Inflammatory macrophage treated with lipopolysaccharide for 4 hours (primary cell): ENCODE measurements around the gene NECAB2.

ENCODE experiments used
- DNase-seq: peaks from one replicate; pipeline ENCODE4 v3.0.0-alpha.2; 2020

NECAB2 gene

DNA sequence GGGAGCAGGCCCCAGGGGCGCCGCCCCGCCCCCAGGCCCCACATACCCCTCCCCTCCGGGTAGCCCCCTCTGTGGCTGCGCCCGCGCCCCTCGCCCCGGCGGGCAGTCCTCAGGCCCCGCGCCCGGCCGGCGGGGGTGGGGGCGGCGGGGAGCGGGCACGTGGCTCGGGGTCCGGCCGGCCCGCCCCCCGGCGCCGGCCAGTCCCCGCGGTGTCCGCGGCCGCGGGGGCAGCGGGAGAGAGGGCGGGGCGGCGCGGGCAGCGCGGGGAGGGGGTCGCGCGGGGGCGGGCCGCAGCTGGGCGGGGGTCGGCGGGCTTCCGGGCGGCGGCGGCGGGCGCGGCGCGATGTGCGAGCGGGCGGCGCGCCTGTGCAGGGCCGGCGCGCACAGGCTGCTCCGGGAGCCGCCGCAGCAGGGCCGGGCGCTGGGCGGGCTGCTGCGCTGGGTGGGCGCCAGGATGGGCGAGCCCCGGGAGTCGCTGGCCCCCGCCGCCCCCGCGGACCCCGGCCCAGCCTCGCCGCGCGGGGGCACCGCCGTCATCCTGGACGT is 335 bp downstream of the NECAB2 start:
- no peak for DNase-seq

DNA sequence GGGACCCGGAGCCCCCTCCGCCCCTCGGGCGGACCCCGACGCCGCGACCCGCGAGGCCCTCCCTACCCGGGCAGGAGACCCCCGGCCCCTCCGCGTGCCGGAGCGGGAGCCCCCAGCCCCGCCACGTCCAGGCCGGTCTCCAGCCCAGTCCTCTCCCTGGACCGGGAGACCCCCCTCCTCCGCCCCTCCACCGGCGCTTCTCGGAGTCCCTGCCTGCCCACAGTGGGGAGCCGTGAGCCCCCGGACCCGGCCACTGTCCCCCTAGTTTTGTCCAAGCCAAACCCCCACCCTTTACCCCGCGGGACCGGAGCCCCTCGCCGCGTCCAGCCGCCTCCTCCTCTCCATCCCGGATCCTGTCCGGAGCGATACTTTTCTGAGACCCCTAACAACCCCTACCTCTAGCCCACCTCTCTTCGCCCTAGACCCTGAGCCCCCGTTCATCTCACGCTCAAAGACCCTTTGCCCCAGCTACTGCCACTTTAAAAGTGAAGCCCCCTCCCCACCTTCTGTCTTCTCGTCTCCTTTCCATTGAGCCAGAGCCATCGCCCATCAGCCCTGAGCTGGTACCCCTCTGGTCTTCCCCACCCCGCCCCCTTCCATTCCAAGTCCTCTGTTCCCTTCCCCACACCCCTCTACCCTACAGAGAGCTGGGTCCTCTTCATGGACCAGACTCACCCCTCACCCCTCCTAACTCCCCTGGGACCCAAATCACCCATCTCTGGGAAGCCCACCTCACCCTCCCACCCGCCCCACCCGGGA is 1.0 kb downstream of the NECAB2 start:
- no peak for DNase-seq

DNA sequence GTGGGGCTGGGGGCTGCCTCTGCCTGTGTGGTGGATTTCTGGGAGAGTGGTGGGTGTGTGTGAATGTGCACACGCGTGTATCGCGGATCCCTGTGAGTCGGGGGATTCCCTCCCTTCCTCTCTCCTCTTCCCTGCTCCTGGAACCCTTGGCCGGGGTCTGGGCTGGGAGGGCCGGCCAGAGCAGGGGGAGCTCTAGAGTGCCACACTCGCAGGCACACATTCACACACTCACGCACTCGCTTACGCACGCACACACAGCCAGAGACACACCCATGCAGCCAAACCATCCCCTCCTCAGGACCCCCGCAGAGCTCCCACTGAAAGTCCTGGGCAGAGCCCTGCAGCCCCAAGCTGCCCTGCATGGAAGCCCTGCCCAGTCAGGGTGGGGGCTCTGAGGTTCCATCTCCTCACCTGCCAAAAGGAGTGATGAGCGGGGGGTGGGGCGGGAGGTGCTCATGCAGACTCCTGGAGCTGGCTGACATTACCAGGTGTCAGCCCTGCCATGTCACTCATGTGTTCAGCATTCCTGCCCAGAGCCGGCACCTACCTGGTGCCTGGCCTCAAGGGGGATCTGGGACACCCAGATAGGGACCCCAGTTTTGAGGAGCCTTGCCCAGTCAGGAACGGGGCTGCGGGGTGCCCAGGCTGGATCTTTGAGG is 1.9 kb downstream of the NECAB2 start:
- DNase-seq = no peak

DNA sequence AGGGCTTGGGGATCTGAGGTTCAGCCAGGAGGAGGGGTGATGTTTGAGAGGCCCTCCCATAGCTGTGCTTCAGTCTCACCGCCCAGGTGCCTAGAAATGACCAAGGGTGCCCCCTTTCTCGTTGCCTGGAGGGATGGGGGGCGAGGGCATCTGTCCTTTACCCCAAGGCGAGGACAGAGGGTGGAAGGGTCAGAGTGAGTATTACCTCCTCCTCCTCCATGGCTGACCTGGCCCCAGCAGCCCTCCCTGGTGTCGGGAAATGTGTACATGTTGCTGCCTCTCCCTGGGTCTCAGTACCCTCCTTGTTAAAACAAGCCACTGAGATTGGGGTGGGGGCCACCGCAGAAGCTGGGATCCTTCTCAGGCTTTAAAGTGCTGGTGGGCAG is 2.4 kb downstream of the NECAB2 start:
- no peak for DNase-seq

DNA sequence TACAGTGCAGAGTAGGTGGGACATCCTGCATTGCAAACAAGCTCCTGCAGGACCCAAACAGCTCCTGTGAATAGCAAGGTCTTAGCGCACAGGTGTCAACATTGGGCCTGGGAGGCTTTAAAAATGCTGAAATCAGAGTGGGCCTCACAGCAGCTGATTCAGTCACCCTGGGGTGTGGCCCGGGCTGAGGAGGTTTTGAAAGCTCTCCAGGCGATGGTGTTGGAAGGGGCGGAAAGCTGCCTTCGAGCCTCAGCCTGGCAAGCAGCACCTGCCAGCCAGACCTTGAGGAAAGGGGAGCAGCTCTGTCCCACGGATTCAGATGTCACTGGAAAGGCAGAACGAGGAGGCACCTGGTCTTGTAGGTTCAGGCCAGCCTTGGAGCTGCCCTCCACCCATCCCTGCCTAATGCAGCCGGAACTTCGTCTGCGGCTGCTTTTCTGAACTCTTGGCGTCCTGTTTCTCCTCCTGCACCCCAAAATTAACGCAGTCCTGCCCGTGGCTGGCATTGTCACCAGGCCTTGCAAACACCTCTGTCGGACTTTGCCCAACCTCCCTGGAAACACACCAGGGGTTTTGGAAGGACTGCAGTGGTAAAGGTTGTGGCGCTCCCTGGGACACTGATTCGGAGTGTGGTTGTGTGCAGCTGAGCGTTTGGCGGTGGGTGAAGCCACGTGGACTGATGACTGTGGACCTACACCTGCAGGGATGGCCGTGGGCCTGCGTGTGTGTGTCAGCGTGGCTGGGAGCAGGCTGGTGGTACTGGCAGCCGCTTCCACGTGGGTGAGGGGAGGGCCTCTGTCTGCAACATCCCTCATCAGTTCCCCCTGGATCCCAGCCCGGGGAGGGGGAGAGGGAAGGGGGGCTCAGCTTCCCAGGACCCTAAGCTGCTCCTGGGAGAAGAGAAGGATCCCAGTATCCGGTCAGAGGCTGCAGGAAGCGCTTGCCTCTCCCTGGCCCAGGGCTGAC is 3.4 kb downstream of the NECAB2 start:
- no peak for DNase-seq

DNA sequence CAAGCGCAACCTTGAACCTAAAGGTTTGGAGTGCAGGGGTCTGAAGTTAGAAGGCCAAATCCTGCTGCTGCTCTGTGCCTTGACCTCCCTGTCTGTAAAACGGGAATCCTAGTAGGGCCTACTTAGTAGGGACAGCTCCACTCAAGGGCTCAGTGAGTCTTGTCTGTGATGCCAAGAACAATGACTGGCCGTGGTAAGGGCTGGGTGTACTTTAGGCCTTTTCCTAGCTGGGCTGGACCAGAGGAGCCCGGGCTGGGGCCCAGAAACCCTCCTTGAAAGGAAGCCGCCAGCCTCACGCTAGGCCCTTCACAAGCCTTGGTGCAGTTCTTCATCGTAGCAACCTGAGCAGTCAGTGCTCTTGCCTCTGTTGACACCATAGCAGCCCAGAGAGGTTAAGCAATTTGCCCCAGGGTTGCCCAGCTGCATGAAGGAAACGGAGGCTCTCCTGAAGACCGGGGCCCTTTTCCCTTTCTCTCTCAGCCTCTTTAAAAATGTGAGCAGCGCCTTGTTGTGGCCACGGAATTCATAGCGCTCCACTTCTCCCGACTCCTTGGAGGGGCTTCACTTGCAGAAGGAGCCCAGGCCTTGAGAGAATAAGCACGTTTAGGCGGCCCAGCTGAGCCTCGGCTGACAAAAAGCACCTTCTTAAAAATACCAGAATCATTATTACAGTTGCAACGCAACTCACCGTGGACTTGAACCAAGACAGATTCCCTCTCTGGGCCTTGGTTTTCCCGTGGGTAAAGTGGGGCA is 4.4 kb downstream of the NECAB2 start:
- no peak for DNase-seq

DNA sequence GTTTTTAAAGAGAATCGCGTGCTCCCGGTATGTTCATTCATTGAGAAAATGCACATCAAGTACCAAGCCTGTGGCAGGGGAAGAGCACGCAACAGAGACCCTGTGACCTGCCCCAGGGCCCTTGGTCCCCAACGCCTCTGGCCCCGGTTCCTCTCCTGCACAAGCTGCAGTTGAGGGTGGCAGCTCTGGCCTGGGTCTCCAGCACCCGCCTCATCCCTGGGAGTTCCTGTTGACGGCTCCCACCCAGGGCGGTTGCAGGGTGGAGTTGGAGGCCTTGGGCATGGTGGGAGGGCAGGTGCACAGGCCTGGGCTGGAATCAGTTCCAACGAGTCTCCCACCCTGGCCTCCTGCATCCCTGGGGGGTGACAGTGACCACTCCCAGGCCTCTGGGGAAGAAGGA is 5.0 kb downstream of the NECAB2 start:
- no peak for DNase-seq

DNA sequence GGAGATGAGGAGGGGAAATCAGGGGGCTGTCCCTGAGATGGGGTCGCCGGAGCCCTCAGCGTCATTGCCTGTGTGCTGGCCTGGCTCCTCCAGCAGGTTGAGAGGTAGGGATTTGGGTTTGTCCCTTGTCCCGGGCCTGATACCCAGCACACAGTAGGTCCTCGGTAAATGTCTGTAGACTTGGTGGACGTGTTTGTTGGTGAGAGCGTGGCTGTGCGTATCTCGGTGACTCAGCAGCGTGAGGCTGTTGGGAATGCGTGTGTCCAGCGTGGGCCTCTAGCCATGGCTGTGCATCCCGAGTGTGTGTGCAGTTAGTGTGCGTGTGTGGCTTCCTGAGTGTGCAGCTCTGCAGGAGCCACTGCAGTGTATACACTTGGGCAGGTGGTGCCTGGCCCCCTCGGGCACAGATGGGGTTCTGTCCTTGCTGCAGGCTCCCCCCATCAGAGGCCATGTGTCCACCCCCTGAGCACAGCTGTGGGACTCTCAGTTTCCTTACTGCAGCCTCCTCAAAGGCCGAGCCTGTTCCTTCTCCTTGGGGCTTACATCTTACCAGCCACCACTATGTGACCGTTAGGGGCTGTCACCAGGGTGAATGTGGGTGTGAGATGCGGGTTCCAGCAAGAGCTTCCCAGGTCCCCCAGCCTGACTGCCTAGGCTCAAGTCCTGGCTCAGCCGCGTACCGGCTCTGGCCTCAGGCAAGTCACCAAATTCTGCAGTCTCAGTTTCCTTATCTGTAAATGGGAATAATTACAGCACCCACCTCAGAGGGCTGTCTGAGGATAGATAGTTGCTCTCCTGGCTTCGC is 5.7 kb downstream of the NECAB2 start:
- no peak for DNase-seq

DNA sequence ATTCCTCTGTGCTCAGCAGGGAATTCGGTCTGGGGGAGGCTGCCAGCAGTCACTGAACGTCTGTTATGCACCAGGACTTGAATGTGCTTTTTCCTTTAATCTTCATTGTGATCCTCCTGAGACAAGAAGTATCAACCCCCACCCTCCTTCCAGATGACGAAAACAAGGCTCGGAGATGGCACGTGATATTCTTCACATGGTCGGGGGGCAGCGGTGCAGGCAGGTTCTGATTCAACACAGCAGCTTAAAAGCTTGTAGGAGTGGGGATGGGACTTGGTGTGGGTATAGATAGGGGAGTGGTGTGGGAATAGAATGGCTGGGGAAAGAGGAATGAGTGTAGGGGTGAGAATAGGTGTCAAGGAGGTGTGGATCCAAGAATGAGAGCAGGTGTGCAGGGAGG is 6.4 kb downstream of the NECAB2 start:
- DNase-seq = no peak

DNA sequence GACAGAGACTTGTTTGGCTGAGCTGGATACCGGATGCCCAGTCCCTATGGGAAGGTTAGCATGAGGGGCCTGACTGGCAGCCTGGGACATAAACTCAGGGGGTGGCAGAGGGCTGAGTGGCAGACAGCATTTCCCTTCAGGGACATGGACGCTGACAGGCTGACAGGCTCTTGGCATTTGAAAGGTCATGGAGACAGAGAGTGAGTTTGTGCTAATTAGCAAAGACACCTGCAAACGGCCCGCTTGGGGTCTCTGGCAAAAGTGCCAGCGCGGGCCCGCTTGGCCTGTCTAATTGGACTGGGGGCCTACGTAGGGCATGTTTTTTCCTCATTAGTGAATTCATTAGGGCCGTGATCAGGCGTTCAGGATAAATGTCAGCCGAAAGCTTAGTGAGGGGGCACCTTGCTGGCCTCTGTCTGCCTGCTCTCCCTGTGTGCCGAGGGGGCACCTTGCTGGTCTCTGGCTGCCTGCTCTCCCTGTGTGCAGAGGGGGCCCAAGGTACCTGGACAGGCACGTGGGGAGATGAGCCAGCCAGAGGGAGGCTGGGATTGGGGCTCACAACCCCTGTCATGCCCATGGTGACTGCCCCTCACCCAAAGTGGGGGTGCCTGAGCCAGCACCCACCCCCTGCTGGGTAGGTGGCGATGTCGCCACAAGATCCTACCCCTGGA is 7.7 kb downstream of the NECAB2 start:
- DNase-seq = no peak

DNA sequence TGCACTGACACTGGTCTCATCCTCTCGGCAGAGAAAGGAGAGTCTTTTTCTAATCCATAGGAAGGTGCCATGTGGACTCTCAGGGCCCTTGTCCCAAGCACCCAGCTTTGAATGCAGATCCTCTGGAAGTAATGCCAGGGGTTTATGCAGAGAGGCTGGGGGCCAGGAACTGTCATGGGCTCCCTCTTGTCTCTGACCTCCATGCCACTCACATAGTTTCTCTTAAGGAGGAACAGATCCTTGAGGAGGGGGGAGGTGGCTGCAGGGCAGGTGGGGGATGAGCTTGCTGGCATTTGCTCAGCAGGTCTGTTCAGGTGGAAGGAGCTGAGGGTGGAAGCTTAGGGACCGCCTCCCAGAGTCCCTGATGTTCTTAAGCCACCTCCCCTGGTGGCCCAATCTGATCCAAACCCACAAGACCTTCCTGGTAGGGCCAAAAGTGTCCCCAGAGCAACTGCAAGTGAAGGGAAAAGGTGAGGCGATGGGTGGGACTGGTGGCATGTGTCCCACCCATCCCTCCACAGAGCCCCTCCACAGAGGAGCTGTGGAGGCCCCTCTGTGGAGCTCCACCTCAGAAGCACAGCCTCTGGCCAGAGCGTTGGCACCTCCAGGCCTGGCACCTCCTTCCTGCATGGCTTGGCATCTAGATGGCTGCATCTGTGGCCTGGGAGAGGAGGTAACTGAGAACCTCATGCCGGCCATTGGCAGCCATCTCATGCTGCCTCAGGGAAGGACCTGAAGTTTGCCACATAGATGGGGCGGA is 9.2 kb downstream of the NECAB2 start:
- DNase-seq = no peak

DNA sequence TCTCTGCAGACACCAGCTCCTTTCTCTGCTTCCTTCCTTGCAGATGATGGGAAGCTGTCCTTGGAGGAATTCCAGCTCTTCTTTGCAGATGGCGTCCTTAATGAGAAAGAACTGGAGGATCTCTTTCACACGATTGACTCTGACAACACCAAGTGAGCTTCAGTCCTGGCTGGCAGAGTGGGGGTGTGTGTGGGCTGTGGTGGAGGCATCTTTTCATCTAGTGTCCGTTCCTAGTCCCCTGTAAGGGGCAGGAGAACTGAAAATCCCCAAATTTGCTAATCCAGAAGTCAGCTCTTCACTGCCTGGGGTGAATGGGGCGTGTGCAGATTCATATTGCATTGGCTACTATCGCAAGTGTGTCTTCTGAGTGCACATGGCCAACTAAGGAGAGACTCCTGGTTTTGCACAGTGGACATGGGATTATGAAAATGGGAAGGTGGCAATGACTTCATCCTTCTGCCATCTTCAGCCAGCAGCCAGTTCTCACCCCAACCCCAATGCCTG is 10.4 kb downstream of the NECAB2 start:
- DNase-seq = no peak

DNA sequence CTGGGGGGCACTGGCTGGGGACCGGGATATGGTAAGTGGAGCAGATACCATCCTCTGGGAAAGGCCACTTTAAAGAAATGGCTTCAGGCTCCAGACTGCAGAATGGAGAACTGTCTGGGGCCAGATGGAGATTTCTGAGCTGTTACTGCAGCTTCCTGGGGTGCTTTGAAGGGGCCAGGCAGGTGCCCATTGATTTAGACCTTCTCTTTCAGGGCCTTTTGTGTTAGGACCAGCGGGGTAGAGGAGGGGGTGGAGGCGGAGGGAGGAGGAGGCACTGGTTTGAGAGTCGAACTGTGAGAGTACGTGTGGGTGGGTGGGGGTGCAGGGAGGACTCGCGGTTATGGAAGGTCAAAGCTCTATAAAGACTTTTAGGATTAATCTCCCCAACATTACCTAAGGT is 11.4 kb downstream of the NECAB2 start:
- no peak for DNase-seq

DNA sequence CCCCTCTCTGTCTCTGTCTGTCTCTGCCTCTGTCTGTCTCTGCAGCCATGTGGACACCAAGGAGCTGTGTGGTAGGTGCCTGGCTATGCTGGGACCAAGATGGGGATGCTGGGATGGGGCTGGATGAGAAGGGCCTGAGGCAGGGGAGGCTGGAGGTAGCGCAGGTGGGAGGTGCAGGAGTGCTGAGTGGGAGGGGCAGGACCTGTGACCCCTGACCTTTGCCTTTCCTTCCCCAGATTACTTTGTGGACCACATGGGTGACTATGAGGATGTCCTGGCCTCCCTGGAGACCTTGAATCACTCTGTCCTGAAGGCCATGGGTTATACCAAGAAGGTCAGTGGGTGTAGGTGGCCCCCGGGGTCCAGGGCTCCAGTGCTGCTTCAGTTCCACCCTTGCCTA is 12.8 kb downstream of the NECAB2 start:
- no peak for DNase-seq

DNA sequence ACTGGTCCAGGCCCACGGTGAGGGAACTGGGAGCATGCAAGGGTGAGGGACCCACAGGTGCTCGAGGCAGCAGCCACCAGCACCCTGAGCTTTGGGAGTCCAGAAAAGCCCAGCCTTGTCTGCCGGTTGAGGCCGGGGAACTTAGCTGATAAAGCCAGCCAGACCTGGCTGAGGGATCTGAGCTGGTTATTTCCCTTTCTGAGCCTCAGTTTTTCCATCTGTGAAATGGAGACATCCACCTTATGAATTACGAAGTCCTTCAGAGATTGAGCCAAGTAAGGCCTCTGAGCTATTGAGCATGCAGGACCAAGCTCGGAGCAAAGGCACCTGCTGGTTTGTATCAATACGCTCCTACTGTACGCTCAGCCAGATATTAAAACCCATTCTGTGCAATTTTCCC is 13.8 kb downstream of the NECAB2 start:
- no peak for DNase-seq

DNA sequence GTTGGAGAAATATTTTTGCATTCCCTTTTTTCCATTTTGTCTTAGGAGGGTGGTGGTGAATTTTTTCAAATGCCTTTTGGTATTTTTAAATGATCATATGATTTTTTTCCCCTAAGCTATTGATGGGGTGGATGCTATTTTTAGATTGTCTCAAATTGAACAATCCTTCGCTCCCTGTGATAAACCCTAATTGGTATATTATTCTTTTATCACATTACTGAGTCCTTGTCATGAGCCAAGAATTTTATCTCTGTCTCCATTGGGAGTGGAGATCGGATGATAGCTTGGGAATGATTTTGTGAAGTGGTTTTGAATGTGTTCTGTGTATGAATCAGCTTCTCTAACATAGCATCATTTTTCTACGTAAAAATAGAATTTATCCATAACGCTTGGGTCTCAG is 15.4 kb downstream of the NECAB2 start:
- DNase-seq = no peak

DNA sequence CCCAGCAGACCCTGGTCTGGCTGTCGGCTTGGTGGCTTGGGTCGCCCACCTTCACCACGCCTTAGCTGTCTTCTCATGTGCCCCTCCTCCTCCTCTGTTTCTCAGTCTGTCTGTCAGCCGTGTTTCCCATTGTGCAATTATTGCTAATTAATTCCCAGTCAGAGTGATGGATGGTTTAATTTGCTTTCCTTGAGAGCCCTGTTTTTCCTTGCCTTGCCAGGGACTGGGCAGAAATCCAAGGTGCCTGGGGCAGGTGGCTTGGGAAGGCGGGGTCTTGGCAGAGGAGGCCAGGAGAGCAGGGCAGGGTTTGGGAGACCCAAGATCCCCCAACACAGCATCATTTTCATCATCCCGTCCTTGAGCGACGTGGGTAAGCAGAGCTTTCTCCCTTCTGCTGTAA is 21.3 kb downstream of the NECAB2 start:
- no peak for DNase-seq

DNA sequence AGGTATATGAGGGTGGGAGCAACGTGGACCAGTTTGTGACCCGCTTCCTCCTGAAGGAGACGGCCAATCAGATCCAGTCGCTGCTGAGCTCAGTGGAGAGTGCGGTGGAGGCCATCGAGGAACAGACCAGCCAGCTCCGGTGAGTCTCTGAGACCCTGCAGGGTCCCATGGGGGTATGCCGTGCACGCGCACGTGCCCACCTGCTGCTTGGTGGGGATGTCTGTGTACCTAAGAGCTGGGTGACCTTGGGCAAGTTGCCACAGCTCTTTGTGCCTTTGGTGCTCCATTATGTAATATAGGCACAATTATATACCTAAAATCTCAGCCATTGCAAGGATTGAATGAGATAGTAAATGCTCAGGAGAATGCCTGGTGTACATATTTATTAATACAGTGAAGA is 22.4 kb downstream of the NECAB2 start:
- no peak for DNase-seq

DNA sequence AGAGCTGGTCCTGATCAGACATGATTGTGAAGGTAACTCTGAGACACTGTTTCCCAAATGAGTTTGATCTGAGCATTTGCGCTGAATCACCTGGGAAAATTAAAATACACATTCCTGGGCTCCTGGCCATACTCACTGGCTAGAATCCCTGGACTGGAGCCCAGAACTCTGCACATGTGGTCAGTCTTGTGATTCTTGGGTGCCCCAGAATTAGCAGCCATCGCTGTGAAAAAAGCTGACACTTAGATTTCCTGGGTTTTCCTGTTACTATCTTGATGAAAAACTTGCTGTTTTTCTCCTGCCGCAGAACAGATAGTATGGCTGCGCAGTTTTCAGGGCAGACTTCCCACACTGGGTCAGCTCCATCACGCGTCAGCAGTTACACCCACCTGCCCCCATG is 24.6 kb downstream of the NECAB2 start:
- DNase-seq = no peak

DNA sequence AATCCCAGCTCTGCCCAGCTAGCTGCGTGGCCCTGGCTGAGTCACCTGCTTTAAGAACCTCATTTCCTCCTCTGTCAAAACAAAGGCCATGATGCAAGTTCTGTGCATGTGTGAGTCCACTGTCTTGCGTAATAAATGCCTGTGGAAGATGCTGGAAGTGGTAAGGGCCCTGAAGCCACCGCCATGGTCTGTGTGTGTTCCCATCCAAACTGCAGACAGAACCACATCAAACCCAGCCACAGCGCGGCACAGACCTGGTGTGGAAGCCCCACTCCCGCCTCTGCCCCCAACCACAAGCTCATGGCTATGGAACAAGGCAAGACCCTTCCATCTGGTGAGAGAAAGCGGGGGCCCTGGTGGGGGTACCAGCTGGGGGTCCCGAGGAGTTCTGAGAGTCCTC is 26.0 kb downstream of the NECAB2 start:
- DNase-seq = peak; percentile 94
